ENCODE results near the gene SPATA25. TPM values are rescaled to one million over a fixed set of nuclear protein-coding genes. Genes with fewer than 3 reads are reported as not detected.

SPATA25 gene
- polyA plus RNA-seq, 1 donor from 2014 or later = 5.1 TPM

- TF ChIP-seq TAF1 (IDR thresholded peaks at IDR 0.05; ENCODE audit: low read depth) = no peak
- no peak for TF ChIP-seq RAD21 (conservative IDR thresholded peaks at IDR 0.05)
Measured at GRCh38 chr20:45897289-45897688, 9.9 kb upstream of the SPATA25 start (continued).

GRCh38 chr20:45896641-45897161 lies 9.3 kb upstream of the SPATA25 start:
- Histone ChIP-seq H3K9me2 (ENCODE audit: insufficient read depth, low read length) (no peaks in the 10 kb centered on the region), H3K27ac (ENCODE audit: low read length) (no peak overlapping the region), H2AFZ (ENCODE audit: low read depth, low read length) (no peak overlapping the region), H3K4me2 (ENCODE audit: low read length) (no peak overlapping the region), H3K27me3 (ENCODE audit: insufficient read depth, low read depth, low read length) (no peaks in the 10 kb centered on the region), H3F3A (ENCODE audit: insufficient read depth, low read length, poor library complexity, severe bottlenecking) (no peaks in the 10 kb centered on the region), H3K9me3 (ENCODE audit: low read length) (no peaks in the 10 kb centered on the region), H4K20me1 (ENCODE audit: insufficient read depth) (no peaks in the 10 kb centered on the region), H3K36me3 (ENCODE audit: insufficient read depth, low read length) (no peaks in the 10 kb centered on the region), H3K9ac (ENCODE audit: low read length) (no peak overlapping the region), H3K79me2 (replicated peaks; ENCODE audit: insufficient read depth, low read length) (no peaks in the 10 kb centered on the region), H3K4me3 (ENCODE audit: low read length) (no peak overlapping the region)
- TF ChIP-seq REST (IDR thresholded peaks at IDR 0.05; ENCODE audit: borderline replicate concordance) = no peak
- TF ChIP-seq TAF1 (IDR thresholded peaks at IDR 0.05; ENCODE audit: low read depth) = no peak
- no peak for TF ChIP-seq SMC3 (conservative IDR thresholded peaks at IDR 0.05; ENCODE audit: poor library complexity)
- no peak for TF ChIP-seq EP300 (conservative IDR thresholded peaks at IDR 0.05; ENCODE audit: poor library complexity, severe bottlenecking)
- no peak for TF ChIP-seq POLR2AphosphoS5 (IDR thresholded peaks at IDR 0.05)
- TF ChIP-seq EZH2 (IDR thresholded peaks at IDR 0.05; ENCODE audit: borderline replicate concordance, insufficient read depth, low read length, poor library complexity, severe bottlenecking) = no peak
- TF ChIP-seq CTCF (IDR thresholded peaks at IDR 0.05; ENCODE audit: poor library complexity, severe bottlenecking) = no peak
- TF ChIP-seq MXI1 (conservative IDR thresholded peaks at IDR 0.05; ENCODE audit: poor library complexity, severe bottlenecking) = no peak
- no peak for TF ChIP-seq RAD21 (conservative IDR thresholded peaks at IDR 0.05)

- Histone ChIP-seq H3K9me3 (ENCODE audit: low read length) (no peaks in the 10 kb centered on the region), H3K4me2 (ENCODE audit: low read length) (no peak overlapping the region), H3K9ac (ENCODE audit: low read length) (no peak overlapping the region), H3K36me3 (ENCODE audit: insufficient read depth, low read length) (no peaks in the 10 kb centered on the region), H3F3A (ENCODE audit: insufficient read depth, low read length, poor library complexity, severe bottlenecking) (no peaks in the 10 kb centered on the region), H3K79me2 (replicated peaks; ENCODE audit: insufficient read depth, low read length) (no peaks in the 10 kb centered on the region), H3K9me2 (ENCODE audit: insufficient read depth, low read length) (no peaks in the 10 kb centered on the region), H3K4me3 (ENCODE audit: low read length) (no peak overlapping the region), H4K20me1 (ENCODE audit: insufficient read depth) (no peaks in the 10 kb centered on the region), H3K27me3 (ENCODE audit: insufficient read depth, low read depth, low read length) (no peaks in the 10 kb centered on the region), H2AFZ (ENCODE audit: low read depth, low read length) (no peak overlapping the region), H3K27ac (ENCODE audit: low read length) (no peak overlapping the region)
- no peak for TF ChIP-seq TAF1 (IDR thresholded peaks at IDR 0.05; ENCODE audit: low read depth)
- no peak for TF ChIP-seq POLR2AphosphoS5 (IDR thresholded peaks at IDR 0.05)
- TF ChIP-seq EZH2 (IDR thresholded peaks at IDR 0.05; ENCODE audit: borderline replicate concordance, insufficient read depth, low read length, poor library complexity, severe bottlenecking) = no peak
- no peak for TF ChIP-seq CTCF (IDR thresholded peaks at IDR 0.05; ENCODE audit: poor library complexity, severe bottlenecking)
- TF ChIP-seq EP300 (conservative IDR thresholded peaks at IDR 0.05; ENCODE audit: poor library complexity, severe bottlenecking) = no peak
- no peak for TF ChIP-seq RAD21 (conservative IDR thresholded peaks at IDR 0.05)
- no peak for TF ChIP-seq REST (IDR thresholded peaks at IDR 0.05; ENCODE audit: borderline replicate concordance)
- no peak for TF ChIP-seq SMC3 (conservative IDR thresholded peaks at IDR 0.05; ENCODE audit: poor library complexity)
- TF ChIP-seq MXI1 (conservative IDR thresholded peaks at IDR 0.05; ENCODE audit: poor library complexity, severe bottlenecking) = no peak
Measured at GRCh38 chr20:45894797-45895196, 7.4 kb upstream of the SPATA25 start.

Data from neural cell (in vitro differentiated cells).